Measurements from ENCODE around the gene ZNF548.

DNA sequence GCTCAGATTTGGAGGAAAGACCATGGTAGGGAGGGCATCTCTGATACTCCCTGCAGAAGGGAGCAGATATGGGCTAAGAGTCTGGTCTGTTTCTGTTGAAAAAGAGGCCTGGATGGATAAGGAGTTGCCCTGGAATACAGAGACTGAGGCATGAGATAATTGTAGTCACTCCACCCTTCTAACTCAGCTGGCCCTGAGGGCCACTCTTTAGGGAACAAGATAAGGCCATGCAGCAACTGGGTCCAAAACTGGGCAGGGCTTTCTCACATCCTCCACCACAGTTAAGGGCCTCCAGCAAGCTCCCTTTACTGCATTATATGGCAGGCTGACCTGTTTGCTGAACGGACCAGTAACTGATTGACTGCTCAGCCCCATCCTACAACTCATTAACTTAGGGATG, 46.8 kb downstream of the ZNF548 start:
- TF ChIP-seq, protein P1, sequence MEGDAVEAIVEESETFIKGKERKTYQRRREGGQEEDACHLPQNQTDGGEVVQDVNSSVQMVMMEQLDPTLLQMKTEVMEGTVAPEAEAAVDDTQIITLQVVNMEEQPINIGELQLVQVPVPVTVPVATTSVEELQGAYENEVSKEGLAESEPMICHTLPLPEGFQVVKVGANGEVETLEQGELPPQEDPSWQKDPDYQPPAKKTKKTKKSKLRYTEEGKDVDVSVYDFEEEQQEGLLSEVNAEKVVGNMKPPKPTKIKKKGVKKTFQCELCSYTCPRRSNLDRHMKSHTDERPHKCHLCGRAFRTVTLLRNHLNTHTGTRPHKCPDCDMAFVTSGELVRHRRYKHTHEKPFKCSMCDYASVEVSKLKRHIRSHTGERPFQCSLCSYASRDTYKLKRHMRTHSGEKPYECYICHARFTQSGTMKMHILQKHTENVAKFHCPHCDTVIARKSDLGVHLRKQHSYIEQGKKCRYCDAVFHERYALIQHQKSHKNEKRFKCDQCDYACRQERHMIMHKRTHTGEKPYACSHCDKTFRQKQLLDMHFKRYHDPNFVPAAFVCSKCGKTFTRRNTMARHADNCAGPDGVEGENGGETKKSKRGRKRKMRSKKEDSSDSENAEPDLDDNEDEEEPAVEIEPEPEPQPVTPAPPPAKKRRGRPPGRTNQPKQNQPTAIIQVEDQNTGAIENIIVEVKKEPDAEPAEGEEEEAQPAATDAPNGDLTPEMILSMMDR (IDR thresholded peaks at IDR 0.05): no peak
- TF ChIP-seq, protein P2, sequence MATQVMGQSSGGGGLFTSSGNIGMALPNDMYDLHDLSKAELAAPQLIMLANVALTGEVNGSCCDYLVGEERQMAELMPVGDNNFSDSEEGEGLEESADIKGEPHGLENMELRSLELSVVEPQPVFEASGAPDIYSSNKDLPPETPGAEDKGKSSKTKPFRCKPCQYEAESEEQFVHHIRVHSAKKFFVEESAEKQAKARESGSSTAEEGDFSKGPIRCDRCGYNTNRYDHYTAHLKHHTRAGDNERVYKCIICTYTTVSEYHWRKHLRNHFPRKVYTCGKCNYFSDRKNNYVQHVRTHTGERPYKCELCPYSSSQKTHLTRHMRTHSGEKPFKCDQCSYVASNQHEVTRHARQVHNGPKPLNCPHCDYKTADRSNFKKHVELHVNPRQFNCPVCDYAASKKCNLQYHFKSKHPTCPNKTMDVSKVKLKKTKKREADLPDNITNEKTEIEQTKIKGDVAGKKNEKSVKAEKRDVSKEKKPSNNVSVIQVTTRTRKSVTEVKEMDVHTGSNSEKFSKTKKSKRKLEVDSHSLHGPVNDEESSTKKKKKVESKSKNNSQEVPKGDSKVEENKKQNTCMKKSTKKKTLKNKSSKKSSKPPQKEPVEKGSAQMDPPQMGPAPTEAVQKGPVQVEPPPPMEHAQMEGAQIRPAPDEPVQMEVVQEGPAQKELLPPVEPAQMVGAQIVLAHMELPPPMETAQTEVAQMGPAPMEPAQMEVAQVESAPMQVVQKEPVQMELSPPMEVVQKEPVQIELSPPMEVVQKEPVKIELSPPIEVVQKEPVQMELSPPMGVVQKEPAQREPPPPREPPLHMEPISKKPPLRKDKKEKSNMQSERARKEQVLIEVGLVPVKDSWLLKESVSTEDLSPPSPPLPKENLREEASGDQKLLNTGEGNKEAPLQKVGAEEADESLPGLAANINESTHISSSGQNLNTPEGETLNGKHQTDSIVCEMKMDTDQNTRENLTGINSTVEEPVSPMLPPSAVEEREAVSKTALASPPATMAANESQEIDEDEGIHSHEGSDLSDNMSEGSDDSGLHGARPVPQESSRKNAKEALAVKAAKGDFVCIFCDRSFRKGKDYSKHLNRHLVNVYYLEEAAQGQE (IDR thresholded peaks at IDR 0.05; ENCODE audit: insufficient read depth in 1 of 2, low read depth in 2 of 2, low read length in 1 of 2): no peak
- no peak for TF ChIP-seq POLR2AphosphoS5 (IDR thresholded peaks at IDR 0.05; ENCODE audit: low read depth, low read length)
- no peak for TF ChIP-seq SIN3A (IDR thresholded peaks at IDR 0.05; ENCODE audit: borderline replicate concordance, insufficient read depth, low read depth, low read length)
